NCI-H524 (cell line): ENCODE data around the gene GREB1.

Source experiments
- DNase-seq, 2 experiments: peaks; one replicate each; lab custom pipeline; 2025; lab: John Stamatoyannopoulos, UW

GREB1 gene

GRCh38 chr2:11612553-11613215 is 78.8 kb downstream of the GREB1 start:
- no peak for DNase-seq

- no peak for DNase-seq
Observed at GRCh38 chr2:11613297-11613696, 79.5 kb downstream of the GREB1 start.

- no peak for DNase-seq
Observed at GRCh38 chr2:11615209-11615608, 81.4 kb downstream of the GREB1 start.

- DNase-seq: no peak
Observed at GRCh38 chr2:11616097-11616687, 82.3 kb downstream of the GREB1 start.

- no peak for DNase-seq
Observed at GRCh38 chr2:11616851-11617415, 83.1 kb downstream of the GREB1 start.

GRCh38 chr2:11617527-11617926 is 83.7 kb downstream of the GREB1 start:
- DNase-seq: no peak

- no peak for DNase-seq
Observed at GRCh38 chr2:11617984-11618707, 84.3 kb downstream of the GREB1 start.

GRCh38 chr2:11618708-11619062 is 84.8 kb downstream of the GREB1 start:
- DNase-seq: no peak

- DNase-seq: no peak
Observed at GRCh38 chr2:11621410-11621809, 87.6 kb downstream of the GREB1 start.

- no peak for DNase-seq
Observed at GRCh38 chr2:11622611-11623010, 88.8 kb downstream of the GREB1 start.

- DNase-seq: no peak
Observed at GRCh38 chr2:11624893-11625292, 91.0 kb downstream of the GREB1 start.

GRCh38 chr2:11625671-11626070 is 91.8 kb downstream of the GREB1 start:
- no peak for DNase-seq

- DNase-seq: no peak
Observed at GRCh38 chr2:11628675-11629074, 94.8 kb downstream of the GREB1 start.

- no peak for DNase-seq
Observed at GRCh38 chr2:11629215-11629614, 95.4 kb downstream of the GREB1 start.

GRCh38 chr2:11629851-11630250 is 96.0 kb downstream of the GREB1 start:
- no peak for DNase-seq

GRCh38 chr2:11630855-11631254 is 97.0 kb downstream of the GREB1 start:
- DNase-seq: no peak

- DNase-seq: no peak
Observed at GRCh38 chr2:11631462-11631861, 97.6 kb downstream of the GREB1 start.

GRCh38 chr2:11633923-11634478 is 100.2 kb downstream of the GREB1 start:
- no peak for DNase-seq

GRCh38 chr2:11634584-11634983 is 100.7 kb downstream of the GREB1 start:
- no peak for DNase-seq

- DNase-seq: no peak
Observed at GRCh38 chr2:11635141-11635540, 101.3 kb downstream of the GREB1 start.

GRCh38 chr2:11636593-11637295 is 102.9 kb downstream of the GREB1 start:
- no peak for DNase-seq

- no peak for DNase-seq
Observed at GRCh38 chr2:11637546-11637945, 103.7 kb downstream of the GREB1 start.
